ENCODE results near the gene STRN3.
"Not testable (repeated sequence)": the region's sequence is repeated elsewhere in the genome, so short reads cannot be mapped to it uniquely, and the experiment has no call there.

DNA sequence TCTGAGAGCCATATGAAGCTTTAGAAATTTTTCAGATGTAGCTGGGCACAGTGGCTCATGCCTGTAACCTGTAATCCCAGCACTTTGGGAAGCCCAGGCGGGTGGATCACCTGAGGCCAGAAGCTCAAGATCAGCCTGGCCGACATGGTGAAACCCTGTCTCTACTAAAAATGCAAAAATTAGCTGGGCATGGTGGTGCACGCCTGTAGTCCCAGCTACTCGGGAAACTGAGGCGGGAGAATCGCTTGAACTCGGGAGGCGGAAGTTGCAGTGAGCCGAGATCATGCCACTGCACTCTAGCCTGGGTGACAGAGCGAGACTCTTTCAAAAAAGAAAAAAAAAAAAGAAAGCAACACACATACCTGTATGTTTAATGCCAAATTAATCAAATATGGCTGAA lies 16.7 kb upstream of the STRN3 start:
- TF ChIP-seq, protein P1, sequence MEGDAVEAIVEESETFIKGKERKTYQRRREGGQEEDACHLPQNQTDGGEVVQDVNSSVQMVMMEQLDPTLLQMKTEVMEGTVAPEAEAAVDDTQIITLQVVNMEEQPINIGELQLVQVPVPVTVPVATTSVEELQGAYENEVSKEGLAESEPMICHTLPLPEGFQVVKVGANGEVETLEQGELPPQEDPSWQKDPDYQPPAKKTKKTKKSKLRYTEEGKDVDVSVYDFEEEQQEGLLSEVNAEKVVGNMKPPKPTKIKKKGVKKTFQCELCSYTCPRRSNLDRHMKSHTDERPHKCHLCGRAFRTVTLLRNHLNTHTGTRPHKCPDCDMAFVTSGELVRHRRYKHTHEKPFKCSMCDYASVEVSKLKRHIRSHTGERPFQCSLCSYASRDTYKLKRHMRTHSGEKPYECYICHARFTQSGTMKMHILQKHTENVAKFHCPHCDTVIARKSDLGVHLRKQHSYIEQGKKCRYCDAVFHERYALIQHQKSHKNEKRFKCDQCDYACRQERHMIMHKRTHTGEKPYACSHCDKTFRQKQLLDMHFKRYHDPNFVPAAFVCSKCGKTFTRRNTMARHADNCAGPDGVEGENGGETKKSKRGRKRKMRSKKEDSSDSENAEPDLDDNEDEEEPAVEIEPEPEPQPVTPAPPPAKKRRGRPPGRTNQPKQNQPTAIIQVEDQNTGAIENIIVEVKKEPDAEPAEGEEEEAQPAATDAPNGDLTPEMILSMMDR (conservative IDR thresholded peaks at IDR 0.05; ENCODE audit: low read depth, low read length): not testable (repeated sequence)
- TF ChIP-seq EZH2 (IDR thresholded peaks at IDR 0.05; ENCODE audit: borderline replicate concordance, low read depth, low read length, poor library complexity, severe bottlenecking): not testable (repeated sequence)
